NCI-H82 treated with DMSO at 0.1 percent for 48 hours (cell line): ENCODE measurements around the gene PEMT.
"Not testable (repeated sequence)": the region's sequence is repeated elsewhere in the genome, so short reads cannot be mapped to it uniquely, and the experiment has no call there.

Experiments used
- DNase-seq: peaks from one replicate; lab custom pipeline; 2025; ENCODE audit not compliant: unreplicated experiment; lab: John Stamatoyannopoulos, UW

The PEMT gene

GRCh38 chr17:17591355-17592298 is at the start of gene PEMT:
TSS of gene PEMT (minus strand) at chr17:17591708. CDS start at chr17:17591626, 82 bp downstream.
- DNase-seq = peak; percentile 99

- DNase-seq = not testable (repeated sequence)
Observed at GRCh38 chr17:17639661-17640270, 48.3 kb upstream of the PEMT start.

- no peak for DNase-seq
Observed at GRCh38 chr17:17638467-17638866, 47.0 kb upstream of the PEMT start.

GRCh38 chr17:17636272-17636885 is 44.9 kb upstream of the PEMT start:
- DNase-seq = no peak

GRCh38 chr17:17635537-17636271 is 44.2 kb upstream of the PEMT start:
- DNase-seq = not testable (repeated sequence)

- no peak for DNase-seq
Observed at GRCh38 chr17:17635126-17635525, 43.6 kb upstream of the PEMT start.

- DNase-seq = no peak
Observed at GRCh38 chr17:17633310-17633709, 41.8 kb upstream of the PEMT start.

- DNase-seq = not testable (repeated sequence)
Observed at GRCh38 chr17:17632690-17633089, 41.2 kb upstream of the PEMT start.

- DNase-seq = no peak
Observed at GRCh38 chr17:17628388-17629008, 37.0 kb upstream of the PEMT start.

GRCh38 chr17:17626840-17627239 is 35.3 kb upstream of the PEMT start:
- no peak for DNase-seq

- DNase-seq = no peak
Observed at GRCh38 chr17:17626151-17626805, 34.8 kb upstream of the PEMT start.

GRCh38 chr17:17624741-17625140 is 33.2 kb upstream of the PEMT start:
- DNase-seq = no peak

- DNase-seq = no peak
Observed at GRCh38 chr17:17623904-17624303, 32.4 kb upstream of the PEMT start.

- no peak for DNase-seq
Observed at GRCh38 chr17:17621254-17621653, 29.7 kb upstream of the PEMT start.

GRCh38 chr17:17613708-17614114 is 22.2 kb upstream of the PEMT start:
- peak; percentile 94 for DNase-seq

- no peak for DNase-seq
Observed at GRCh38 chr17:17612085-17613022, 20.8 kb upstream of the PEMT start.

- no peak for DNase-seq
Observed at GRCh38 chr17:17609121-17609520, 17.6 kb upstream of the PEMT start.

GRCh38 chr17:17606416-17607000 is 15.0 kb upstream of the PEMT start:
- no peak for DNase-seq

- no peak for DNase-seq
Observed at GRCh38 chr17:17605729-17606088, 14.2 kb upstream of the PEMT start.
